Ascending aorta (tissue), 2 donors: ENCODE results near the gene BCOR. TPM values are rescaled to one million over a fixed set of nuclear protein-coding genes. Genes with fewer than 3 reads are reported as not detected.

Experiments
- DNase-seq, 2 donors: peaks; one replicate each; pipeline ENCODE4 v3.0.0-alpha.2; 2019; ENCODE audit warnings: low spot score in 2 of 2
- H3K27ac ChIP-seq, 2 donors: fragments of 200-600 bp; sonication (generic); one replicate each; pipeline ENCODE4 v1.5.1; 2016 to 2017; ENCODE audit warnings: mild to moderate bottlenecking in 1 of 2
- H3K27me3 ChIP-seq: fragments of 200-600 bp; sonication (generic); one replicate; pipeline ENCODE4 v1.5.1; 2017
- H3K36me3 ChIP-seq, 2 donors: fragments of 200-600 bp; sonication (generic); one replicate each; pipeline ENCODE4 v1.5.1; 2016
- H3K4me1 ChIP-seq, 2 donors: fragments of 200-600 bp; sonication (generic); one replicate each; pipeline ENCODE4 v1.5.1; 2016 to 2017; ENCODE audit warnings: mild to moderate bottlenecking in 1 of 2
- H3K4me3 ChIP-seq, 2 donors: fragments of 200-600 bp; sonication (generic); one replicate each; pipeline ENCODE4 v1.5.1; 2016 to 2017; ENCODE audit warnings: mild to moderate bottlenecking in 1 of 2
- H3K9me3 ChIP-seq, 2 donors: fragments of 200-600 bp; sonication (generic); one replicate each; pipeline ENCODE4 v1.5.1; 2016
- intact Hi-C: fragments of 100-400 bp; cut with DNase I; formaldehyde crosslinking; loops from one replicate; pipeline ENCODE4 v1.15.1; 2023
- total RNA-seq: library from RNA; depleted of rRNA; stranded (reverse); fragments of >200 nt; gene quantifications from one replicate; pipeline ENCODE4 v1.1.0, GENCODE V29; 2016
- TF ChIP-seq, protein P1 (sequence below), 3 experiments: fragments of 200-600 bp in 2 of 3; fragments of 450-650 bp in 1 of 3; sonication (generic) in 2 of 3; IDR thresholded peaks; one replicate each; pipeline ENCODE4 v1.5.1; 2016 to 2019; ENCODE audit warnings: antibody characterized with exemption in 3 of 3, mild to moderate bottlenecking in 1 of 3, moderate library complexity in 1 of 3

Gene BCOR
- total RNA-seq, 1 donor from 2014 or later = 26.7 TPM

DNA sequence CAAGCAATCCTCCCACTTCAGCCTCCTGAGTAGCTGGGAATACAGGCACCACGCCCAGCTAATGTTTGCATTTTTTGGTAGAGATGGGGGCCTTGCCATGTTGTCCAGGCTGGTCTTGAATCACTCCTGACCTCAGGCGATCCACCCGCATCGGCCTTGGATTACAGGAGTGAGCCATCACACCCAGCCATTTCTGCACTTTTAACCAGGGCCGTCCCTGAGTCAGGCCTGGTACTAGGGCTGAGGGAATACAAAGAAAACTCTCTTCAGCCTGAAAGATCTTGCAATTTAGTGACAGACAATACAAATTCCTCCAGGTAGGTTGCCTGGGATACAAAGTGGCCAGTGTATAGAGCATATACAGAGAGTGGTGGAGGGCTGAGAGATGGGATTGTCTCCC lies 65.8 kb downstream of the BCOR start:
- intact Hi-C loops = no loop called here
- Histone ChIP-seq H3K27me3 (no peaks in the 10 kb centered on the region), H3K27ac (no peak overlapping the region), H3K4me1 (no peaks in the 10 kb centered on the region), H3K4me3 (no peak overlapping the region), H3K36me3 (no peaks in the 10 kb centered on the region), H3K9me3 (no peaks in the 10 kb centered on the region)
- TF ChIP-seq, protein P1, sequence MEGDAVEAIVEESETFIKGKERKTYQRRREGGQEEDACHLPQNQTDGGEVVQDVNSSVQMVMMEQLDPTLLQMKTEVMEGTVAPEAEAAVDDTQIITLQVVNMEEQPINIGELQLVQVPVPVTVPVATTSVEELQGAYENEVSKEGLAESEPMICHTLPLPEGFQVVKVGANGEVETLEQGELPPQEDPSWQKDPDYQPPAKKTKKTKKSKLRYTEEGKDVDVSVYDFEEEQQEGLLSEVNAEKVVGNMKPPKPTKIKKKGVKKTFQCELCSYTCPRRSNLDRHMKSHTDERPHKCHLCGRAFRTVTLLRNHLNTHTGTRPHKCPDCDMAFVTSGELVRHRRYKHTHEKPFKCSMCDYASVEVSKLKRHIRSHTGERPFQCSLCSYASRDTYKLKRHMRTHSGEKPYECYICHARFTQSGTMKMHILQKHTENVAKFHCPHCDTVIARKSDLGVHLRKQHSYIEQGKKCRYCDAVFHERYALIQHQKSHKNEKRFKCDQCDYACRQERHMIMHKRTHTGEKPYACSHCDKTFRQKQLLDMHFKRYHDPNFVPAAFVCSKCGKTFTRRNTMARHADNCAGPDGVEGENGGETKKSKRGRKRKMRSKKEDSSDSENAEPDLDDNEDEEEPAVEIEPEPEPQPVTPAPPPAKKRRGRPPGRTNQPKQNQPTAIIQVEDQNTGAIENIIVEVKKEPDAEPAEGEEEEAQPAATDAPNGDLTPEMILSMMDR (IDR thresholded peaks at IDR 0.05) = no peak
- no peak for DNase-seq

DNA sequence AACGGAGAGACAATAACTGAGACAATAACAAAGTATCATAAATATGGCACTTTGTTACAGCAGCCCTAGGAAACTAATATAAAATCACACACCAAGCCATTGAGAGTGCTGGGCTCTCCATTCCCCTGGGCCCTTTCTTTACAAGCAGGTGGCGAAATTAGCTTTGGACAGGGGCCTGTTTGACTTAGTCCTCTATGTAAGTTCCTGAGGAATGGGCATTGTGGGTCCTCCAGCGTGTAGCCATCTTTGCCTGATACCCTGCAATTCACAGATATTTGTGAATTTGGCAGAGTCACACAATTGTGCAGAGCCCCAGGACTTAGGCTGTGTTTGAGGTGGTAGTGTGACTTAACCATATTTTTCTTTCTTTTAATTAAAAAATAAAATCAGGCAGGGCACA lies 67.6 kb downstream of the BCOR start:
- no peaks in the 10 kb centered on the region for H3K4me1 ChIP-seq
- TF ChIP-seq, protein P1 (IDR thresholded peaks at IDR 0.05) = no peak
- no peak overlapping the region for H3K4me3 ChIP-seq
- intact Hi-C loops = no loop called here
- no peaks in the 10 kb centered on the region for H3K9me3 ChIP-seq
- H3K27me3 ChIP-seq = no peaks in the 10 kb centered on the region
- H3K27ac ChIP-seq = no peak overlapping the region
- no peak for DNase-seq
- no peaks in the 10 kb centered on the region for H3K36me3 ChIP-seq

DNA sequence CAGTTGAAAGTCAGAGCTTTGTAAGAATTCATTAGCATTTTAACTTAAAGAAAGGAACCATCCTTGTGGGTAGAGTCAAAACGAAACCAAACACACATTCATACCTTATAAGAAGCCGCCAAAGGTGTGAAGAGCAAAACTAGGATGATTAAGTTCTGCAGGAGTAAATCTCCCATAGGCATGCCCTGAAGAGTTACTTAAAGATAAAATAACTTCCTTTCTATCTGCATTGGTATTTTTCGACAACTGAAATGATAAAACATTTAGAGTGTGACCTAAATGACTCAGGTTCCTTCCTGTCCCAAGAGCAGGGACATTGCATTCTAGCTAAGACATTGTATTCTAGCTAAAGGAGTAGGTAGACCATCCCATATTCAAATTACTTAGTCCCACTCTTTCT lies 75.3 kb downstream of the BCOR start:
- Histone ChIP-seq H3K27me3 (no peaks in the 10 kb centered on the region), H3K4me1 (no peaks in the 10 kb centered on the region), H3K4me3 (no peak overlapping the region), H3K9me3 (no peaks in the 10 kb centered on the region), H3K36me3 (no peaks in the 10 kb centered on the region), H3K27ac (no peak overlapping the region)
- TF ChIP-seq, protein P1 (IDR thresholded peaks at IDR 0.05) = no peak
- intact Hi-C loops = no loop called here
- DNase-seq = no peak

DNA sequence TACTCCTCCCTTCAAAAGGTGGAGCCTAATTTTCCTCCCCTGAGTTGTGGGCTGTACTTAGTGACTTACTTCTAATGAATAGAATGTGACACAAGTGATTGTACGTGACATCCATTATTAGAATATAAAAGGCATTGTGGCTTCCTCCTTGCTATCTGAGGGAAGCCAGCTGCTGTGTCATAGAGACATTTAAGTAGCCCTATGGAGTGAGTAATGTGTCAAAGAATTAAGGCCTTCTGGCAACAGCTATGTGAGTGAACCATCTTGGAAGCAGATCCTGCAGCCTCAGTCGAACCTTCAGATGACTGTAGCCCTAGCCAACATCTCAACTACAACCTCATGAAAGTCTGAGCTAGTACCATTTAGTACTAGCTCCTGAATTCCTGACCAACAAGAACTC lies 76.1 kb downstream of the BCOR start:
- TF ChIP-seq, protein P1 (IDR thresholded peaks at IDR 0.05) = no peak
- intact Hi-C loops = no loop called here
- Histone ChIP-seq H3K9me3 (peaks cover 2 to 3% of the 10 kb centered on the region in 2 donors), H3K27ac (no peak overlapping the region), H3K36me3 (no peaks in the 10 kb centered on the region), H3K4me1 (no peaks in the 10 kb centered on the region), H3K4me3 (no peak overlapping the region), H3K27me3 (no peaks in the 10 kb centered on the region)
- DNase-seq = no peak

DNA sequence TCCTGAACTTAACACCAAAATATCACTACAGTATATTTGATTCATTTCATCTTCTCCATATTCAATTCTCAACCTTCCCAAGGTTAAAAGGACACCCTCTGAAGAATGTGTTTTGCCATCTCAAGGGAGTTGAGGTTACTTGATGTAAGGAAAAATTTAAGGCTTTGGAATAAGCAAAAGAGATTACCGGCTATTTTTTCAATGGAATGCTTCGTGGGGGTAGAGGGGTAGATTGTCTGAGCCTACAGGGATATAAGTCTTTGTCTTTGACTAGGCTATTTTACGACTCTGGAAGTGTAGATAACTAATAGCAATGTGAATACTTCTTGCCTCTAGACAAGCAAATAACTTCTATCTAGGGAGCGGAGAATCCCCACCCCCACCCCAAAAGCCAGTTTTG lies 78.2 kb downstream of the BCOR start:
- no peaks in the 10 kb centered on the region for H3K4me1 ChIP-seq
- DNase-seq = no peak
- no peak overlapping the region for H3K4me3 ChIP-seq
- H3K27ac ChIP-seq = no peak overlapping the region
- H3K36me3 ChIP-seq = no peaks in the 10 kb centered on the region
- TF ChIP-seq, protein P1 (IDR thresholded peaks at IDR 0.05) = no peak
- intact Hi-C loops = no loop called here
- peaks cover 5% of the 10 kb centered on the region in 2 donors for H3K9me3 ChIP-seq
- no peaks in the 10 kb centered on the region for H3K27me3 ChIP-seq

DNA sequence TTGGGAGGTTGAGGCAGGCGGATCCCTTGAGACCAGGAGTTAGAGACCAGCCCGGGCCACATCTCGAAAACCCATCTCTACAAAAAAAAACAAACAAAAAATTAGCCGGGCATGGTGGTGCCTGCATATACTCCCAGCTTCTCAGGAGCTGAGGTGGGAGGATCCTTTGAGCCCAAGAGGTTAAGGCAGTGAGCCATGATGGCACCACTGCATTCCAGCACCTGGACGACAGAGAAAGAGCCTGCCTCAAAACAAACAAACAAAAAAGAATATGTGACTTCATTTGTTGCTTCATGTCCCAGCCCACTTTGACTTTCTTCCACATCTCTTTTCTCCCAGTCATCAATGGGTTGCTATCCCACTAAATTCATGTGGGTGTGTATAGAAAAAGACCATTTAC lies 79.7 kb downstream of the BCOR start:
- peaks cover 5% of the 10 kb centered on the region for H3K27me3 ChIP-seq
- H3K9me3 ChIP-seq = peaks cover 5% of the 10 kb centered on the region in 2 donors
- H3K27ac ChIP-seq = no peak overlapping the region
- H3K4me3 ChIP-seq = no peak overlapping the region
- TF ChIP-seq, protein P1 (IDR thresholded peaks at IDR 0.05) = no peak
- H3K36me3 ChIP-seq = no peaks in the 10 kb centered on the region
- intact Hi-C loops = no loop called here
- no peak for DNase-seq
- peaks cover 0 to 2% of the 10 kb centered on the region in 2 donors for H3K4me1 ChIP-seq
